Pulmonary artery endothelial cell (primary cell): ENCODE measurements around the gene FBN2. TPM values are rescaled to one million over a fixed set of nuclear protein-coding genes. Genes with fewer than 3 reads are reported as not detected.

Source experiments
- DNase-seq: peaks from one replicate; pipeline ENCODE4 v3.0.0-alpha.2; 2011; ENCODE audit warnings: low read depth, low spot score
- total RNA-seq: library from RNA; depleted of rRNA; stranded (reverse); fragments of >200 nt; gene quantifications from 2 replicates; pipeline ENCODE4 v1.2.3, GENCODE V29; 2014

Gene FBN2
- total RNA-seq, result 16.8 and 73.7 TPM in 2 replicates

- no peak for DNase-seq
Observed at GRCh38 chr5:128538000-128538249, at the start of gene FBN2. TSS of gene FBN2 (minus strand) at chr5:128538245. CDS start at chr5:128537603, 642 bp downstream.

DNA sequence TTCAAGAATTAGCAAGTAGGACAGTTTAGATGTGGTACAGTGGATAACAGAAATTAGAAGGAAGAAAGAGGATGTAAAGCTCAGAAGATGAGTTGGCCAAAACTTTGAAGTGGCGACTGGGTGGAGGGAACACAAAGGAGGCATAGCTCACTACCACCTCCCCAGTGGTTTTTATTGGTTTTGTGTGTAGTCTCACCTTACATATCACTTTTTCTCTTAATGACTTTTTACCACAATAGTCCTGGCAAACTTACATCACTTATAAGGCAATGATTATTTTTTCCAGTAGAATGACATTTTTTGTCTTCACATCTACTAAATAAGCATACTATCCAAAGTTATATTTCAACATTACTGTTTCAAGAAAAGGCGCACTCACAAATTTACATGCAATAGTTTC lies 49.2 kb upstream of the FBN2 start:
- DNase-seq, result no peak

DNA sequence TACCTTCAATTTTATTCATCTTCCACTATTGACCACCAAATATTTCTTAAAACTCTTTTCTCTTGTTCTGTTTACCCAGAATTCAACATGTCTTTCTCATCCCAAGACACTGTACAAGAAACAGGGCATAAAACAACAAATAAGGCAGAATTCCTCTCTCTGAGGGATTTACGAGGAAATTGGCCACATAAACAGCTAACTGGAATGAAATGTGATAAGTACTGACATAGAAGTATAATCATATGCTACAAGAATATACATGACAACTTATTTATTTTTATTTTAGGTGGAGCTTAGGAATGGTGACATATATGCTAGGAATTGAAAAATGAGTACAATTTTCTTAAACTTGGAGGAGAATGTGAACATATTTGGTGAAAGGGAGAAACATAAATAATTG lies 48.8 kb upstream of the FBN2 start:
- DNase-seq, result no peak

DNA sequence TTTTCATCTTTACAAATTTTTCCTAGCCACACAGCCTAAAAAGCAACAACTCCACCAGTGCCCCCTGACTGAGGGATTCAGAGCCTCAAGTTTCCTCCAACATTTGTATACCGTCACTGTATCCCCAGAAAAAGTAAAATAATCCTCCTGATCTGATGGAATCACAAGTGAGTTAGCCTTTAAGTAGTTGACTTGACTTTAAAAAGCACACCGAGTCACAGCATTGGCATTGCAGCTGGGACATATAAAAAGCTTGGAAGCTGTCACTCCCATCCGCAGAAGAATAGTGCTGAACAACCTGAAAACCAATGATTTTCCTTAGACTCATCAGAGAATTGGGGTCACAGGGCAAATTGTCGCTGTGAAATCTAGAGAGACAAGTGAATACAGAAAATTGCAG lies 41.6 kb upstream of the FBN2 start:
- no peak for DNase-seq

- DNase-seq, result no peak
Observed at GRCh38 chr5:128579093-128579492, 41.0 kb upstream of the FBN2 start.

DNA sequence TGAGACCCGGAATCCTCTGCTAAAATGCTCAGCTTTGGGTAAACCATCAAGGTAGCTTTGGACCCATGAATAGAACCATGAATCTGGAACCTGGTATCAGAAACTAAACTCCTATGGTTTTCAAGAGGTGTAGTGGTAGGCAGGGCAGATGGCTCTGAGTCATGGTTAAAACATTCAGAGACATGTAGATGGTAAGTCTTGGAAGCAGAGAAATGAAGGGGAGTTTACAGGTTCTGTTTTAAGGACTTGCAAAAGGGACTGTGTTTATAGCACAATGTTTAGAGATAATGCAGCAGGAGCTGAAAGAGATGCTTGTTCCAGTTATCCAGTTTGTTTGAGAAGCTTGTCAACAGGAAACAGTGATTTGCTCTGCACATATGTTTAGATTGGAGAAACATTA lies 36.0 kb upstream of the FBN2 start:
- no peak for DNase-seq

DNA sequence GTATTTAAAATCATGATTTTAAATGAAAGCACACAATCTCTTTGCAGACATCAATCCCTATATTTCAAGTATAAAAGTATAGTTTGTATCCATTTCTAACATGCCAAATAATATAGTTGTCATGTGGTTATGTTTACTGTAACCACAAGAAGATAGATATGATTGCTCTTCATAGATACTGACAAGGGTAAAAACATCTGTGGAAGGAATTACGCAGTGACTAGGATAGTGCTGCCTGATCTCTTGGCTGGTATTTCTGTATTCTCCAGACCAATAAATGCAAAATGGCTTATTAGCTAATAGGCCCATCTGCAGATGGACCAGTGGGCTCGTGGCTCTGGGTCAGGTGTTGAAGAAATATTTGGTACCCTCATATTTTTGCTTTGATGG lies 34.9 kb upstream of the FBN2 start:
- no peak for DNase-seq

- DNase-seq, result no peak
Observed at GRCh38 chr5:128572051-128572929, 34.2 kb upstream of the FBN2 start.

DNA sequence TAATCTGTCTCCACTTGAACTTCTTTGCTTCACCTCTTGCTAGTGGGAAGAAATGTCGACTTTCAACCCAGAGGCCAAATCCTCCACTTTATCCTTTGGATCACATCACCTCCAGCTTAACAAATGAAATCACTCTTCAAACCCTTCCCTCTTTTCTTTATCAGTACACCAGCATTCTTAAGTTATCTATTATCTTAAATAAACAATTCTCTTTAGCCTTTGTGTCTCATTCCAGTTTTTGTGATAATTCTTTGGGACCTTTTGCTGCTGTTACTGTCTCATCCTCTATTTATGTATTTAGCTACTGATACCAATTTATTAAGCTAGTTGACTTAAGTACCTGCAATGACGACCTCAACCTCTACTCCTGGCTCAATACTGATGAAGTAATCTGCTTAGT lies 28.1 kb upstream of the FBN2 start:
- DNase-seq, result no peak

GRCh38 chr5:128559300-128560297 lies 21.6 kb upstream of the FBN2 start:
- DNase-seq, result no peak

DNA sequence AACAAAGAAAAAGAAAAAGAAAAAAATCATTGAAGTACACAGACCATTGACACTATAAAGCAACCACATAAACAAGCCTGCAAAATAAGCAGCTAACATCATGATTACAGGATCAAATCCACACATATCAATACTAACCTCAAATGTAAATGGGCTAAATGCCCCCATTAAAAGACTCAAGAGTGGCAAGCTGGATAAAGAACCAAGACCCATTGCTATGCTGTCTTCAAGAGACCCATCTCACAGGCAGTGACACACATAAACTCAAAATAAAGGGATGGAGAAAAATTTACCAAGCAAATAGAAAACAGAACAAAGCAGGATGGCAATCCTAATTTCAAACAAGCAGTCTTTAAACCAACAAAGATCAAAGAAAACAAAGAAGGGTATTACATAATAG lies 15.7 kb upstream of the FBN2 start:
- no peak for DNase-seq

DNA sequence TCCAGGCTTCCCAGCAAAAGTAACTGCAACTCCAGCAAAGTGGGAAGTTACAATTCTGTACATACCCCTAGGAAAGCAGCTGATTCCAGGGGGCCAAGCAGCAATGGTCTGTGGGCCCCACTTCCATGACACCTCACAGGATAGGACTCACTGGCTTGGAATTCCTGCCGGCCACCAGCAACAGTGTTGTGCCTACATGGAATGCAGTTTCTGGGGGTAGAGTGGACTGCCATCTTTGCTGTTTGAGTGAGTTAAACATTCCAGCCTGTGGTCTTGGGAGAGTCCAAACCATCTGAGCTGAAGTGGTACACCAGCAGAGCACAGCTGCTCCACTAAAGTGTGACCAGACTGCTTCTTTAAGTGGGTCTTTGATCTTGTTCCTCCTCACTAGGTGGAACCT lies 13.4 kb upstream of the FBN2 start:
- no peak for DNase-seq

DNA sequence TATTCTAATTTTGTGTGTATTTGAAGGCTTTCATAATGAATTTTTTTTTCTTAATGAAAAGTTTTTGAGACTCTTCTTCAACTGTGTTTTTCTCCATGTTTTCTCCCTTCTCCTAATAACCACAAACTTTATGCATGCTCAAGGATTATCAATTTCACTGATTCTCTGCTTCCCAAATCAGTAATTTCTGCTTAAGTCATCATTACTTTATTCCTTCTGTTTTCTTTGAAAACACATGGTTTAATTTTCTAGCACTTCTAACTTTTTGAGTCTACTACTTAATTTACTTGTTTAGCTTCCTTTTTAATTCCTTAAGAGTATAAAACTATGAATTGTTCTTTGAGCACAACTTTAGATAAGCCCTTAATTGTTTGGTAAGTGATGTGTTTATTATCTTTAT lies 11.5 kb upstream of the FBN2 start:
- DNase-seq, result no peak

DNA sequence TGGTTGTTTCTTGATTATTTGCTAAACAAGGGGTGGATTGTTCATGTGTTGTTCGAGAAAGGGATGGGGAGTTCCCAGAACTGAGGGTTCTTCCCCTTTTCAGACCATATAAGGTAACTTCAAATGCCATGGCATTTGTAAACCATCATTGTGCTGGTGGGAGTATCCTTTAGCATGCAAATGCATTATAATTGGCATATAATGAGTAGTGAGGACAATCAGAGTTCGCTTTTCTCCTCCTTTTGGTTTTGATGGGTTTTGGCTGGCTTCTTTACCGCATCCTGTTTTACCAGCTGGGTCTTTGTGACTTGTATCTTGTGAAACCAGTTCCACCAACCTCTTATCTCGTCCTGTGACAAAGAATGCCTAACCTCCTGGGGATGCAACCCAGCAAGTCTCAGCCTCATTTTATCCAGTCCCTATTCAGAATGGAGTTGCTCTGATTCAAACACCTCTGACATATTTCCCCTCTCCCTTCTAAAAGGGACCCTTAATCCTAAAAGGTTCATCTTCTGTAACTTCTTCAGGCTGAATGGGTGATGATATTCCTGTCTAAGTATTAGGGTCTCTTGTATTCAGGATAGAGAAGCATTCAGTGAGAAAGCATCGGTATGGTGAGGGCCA lies 8.7 kb upstream of the FBN2 start:
- no peak for DNase-seq

- no peak for DNase-seq
Observed at GRCh38 chr5:128541385-128541784, 3.3 kb upstream of the FBN2 start.

DNA sequence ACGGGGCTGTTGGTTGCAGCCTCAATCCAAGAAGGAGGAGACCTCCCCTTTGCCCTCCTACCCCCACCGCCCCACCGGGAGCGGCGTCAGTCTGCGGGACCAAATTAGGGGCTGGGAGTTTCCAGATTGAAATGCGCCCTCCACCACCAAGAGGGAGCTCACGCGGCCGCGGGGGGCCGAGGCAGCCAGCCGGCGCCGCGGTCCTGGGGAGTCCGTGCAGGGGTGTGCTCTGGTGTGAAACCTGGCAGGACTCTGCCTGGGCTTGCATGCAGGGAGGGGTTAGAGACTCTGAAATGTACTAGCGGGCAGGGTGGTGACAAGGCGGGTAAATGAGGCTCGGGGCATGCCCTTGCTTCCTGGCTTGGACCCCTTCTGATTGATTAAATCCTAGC lies 989 bp upstream of the FBN2 start:
- no peak for DNase-seq

GRCh38 chr5:128538250-128539037 lies 399 bp upstream of the FBN2 start:
- DNase-seq, result peak; percentile 55

GRCh38 chr5:128537221-128537999 lies 635 bp downstream of the FBN2 start:
- no peak for DNase-seq

- DNase-seq, result no peak
Observed at GRCh38 chr5:128536254-128537220, 1.5 kb downstream of the FBN2 start.
